Body of pancreas (tissue), 4 donors: ENCODE results near the gene CAMKMT. TPM values are rescaled to one million over a fixed set of nuclear protein-coding genes. Genes with fewer than 3 reads are reported as not detected.

ENCODE experiments used
- ATAC-seq: fragments of 150-250 bp; one replicate; pipeline ENCODE4 v1.9.1; 2016
- DNase-seq, 4 donors: peaks; one replicate each; pipeline ENCODE4 v3.0.0-alpha.2; 2019
- H3K27ac ChIP-seq, 4 donors: fragments of 200-600 bp; sonication (generic); 1 replicate in 3 of 4; 2 replicates in 1 of 4; pipeline versions ENCODE4 v1.5.1 to v1.6.1; 2016 to 2019; ENCODE audit warnings: mild to moderate bottlenecking in 1 of 4, mixed read lengths in 1 of 4, moderate library complexity in 1 of 4
- H3K27me3 ChIP-seq, 2 donors: fragments of 200-600 bp; sonication (generic); one replicate each; pipeline ENCODE4 v1.6.0; 2016; ENCODE audit warnings: mild to moderate bottlenecking in 1 of 2
- H3K36me3 ChIP-seq, 2 donors: fragments of 200-600 bp; sonication (generic); replicated peaks in 1 of 2; 2 replicates each; pipeline ENCODE4 v1.5.1; 2016; ENCODE audit warnings: low read depth in 2 of 2; ENCODE audit not compliant: insufficient read depth in 1 of 2
- H3K4me1 ChIP-seq: fragments of 200-600 bp; sonication (generic); one replicate; pipeline ENCODE4 v1.6.0; 2016
- H3K4me3 ChIP-seq, 2 donors: fragments of 200-600 bp; sonication (generic); 1 replicate in 1 of 2; 2 replicates in 1 of 2; pipeline ENCODE4 v1.5.1; 2016 to 2019
- H3K9me3 ChIP-seq, 3 donors: fragments of 200-600 bp; sonication (generic); 1 replicate in 2 of 3; 2 replicates in 1 of 3; pipeline ENCODE4 v1.5.1; 2016
- POLR2A ChIP-seq, 3 donors: fragments of 450-650 bp; IDR thresholded peaks; one replicate each; pipeline ENCODE4 v1.6.1; 2016; ENCODE audit warnings: antibody characterized with exemption in 3 of 3, mild to moderate bottlenecking in 2 of 3
- WGBS, 2 donors: methylation state at CpG; one replicate each; pipeline ENCODE4 v1.1.5; 2017; 5-methylcytosine and 5-hydroxymethylcytosine counted together
- intact Hi-C: fragments of 100-400 bp; cut with DNase I; formaldehyde crosslinking; loops from one replicate; pipeline ENCODE4 v1.15.1; 2023
- total RNA-seq, 2 donors: library from RNA; depleted of rRNA; stranded (reverse); fragments of >200 nt; gene quantifications; one replicate each; pipeline ENCODE4 v1.1.0, GENCODE V29; 2016
- TF ChIP-seq, protein P1 (sequence below), 7 experiments: fragments of 450-650 bp in 4 of 7; fragments of 200-600 bp in 3 of 7; sonication (generic) in 3 of 7; IDR thresholded peaks; one replicate each; pipeline ENCODE4 v1.5.1; 2016 to 2019; ENCODE audit warnings: antibody characterized with exemption in 7 of 7

CAMKMT gene
- total RNA-seq, 2 donors from 2014 or later = 18.4 to 23.4 TPM

DNA sequence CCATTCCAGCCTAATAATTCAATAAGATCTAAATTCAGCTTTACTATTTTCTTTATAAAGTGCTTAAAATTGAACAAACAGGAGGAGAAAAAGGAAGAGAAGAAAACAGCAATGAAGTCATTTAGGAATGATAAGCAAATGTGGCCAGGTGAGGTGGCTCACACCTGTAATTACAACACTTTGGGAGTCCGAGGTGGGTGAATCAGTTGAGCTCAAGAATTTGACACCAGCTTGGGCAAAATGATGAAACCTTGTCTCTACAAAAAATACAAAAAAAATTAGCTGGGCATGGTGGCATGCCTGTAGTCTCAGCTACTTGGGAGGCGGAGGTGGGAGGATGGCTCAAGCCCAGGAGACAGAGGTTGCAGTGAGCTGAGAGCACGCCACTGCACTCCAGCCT lies 129.0 kb downstream of the CAMKMT start:
- H3K27ac ChIP-seq = no peak overlapping the region
- ATAC-seq (no peak), DNase-seq (no peak)
- no peaks in the 10 kb centered on the region for H3K9me3 ChIP-seq
- no peaks in the 10 kb centered on the region for H3K27me3 ChIP-seq
- intact Hi-C loops = no loop called here
- no peak overlapping the region for H3K4me3 ChIP-seq
- peaks cover 0 to 2% of the 10 kb centered on the region in 2 donors for H3K36me3 ChIP-seq
- WGBS, 2 donors = 98 to 99% methylated on average over 3 of the region's 3 CpGs
- H3K4me1 ChIP-seq = no peaks in the 10 kb centered on the region
- TF ChIP-seq POLR2A (IDR thresholded peaks at IDR 0.05) = no peak

- H3K27me3 ChIP-seq = no peaks in the 10 kb centered on the region
- ATAC-seq (no peak), DNase-seq (no peak)
- WGBS, 2 donors = 99 to 100% methylated on average over 2 of the region's 2 CpGs
- TF ChIP-seq, protein P1, sequence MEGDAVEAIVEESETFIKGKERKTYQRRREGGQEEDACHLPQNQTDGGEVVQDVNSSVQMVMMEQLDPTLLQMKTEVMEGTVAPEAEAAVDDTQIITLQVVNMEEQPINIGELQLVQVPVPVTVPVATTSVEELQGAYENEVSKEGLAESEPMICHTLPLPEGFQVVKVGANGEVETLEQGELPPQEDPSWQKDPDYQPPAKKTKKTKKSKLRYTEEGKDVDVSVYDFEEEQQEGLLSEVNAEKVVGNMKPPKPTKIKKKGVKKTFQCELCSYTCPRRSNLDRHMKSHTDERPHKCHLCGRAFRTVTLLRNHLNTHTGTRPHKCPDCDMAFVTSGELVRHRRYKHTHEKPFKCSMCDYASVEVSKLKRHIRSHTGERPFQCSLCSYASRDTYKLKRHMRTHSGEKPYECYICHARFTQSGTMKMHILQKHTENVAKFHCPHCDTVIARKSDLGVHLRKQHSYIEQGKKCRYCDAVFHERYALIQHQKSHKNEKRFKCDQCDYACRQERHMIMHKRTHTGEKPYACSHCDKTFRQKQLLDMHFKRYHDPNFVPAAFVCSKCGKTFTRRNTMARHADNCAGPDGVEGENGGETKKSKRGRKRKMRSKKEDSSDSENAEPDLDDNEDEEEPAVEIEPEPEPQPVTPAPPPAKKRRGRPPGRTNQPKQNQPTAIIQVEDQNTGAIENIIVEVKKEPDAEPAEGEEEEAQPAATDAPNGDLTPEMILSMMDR (IDR thresholded peaks at IDR 0.05) = no peak
- no peak for TF ChIP-seq POLR2A (IDR thresholded peaks at IDR 0.05)
- H3K4me3 ChIP-seq = no peak overlapping the region
- peaks cover 0 to 2% of the 10 kb centered on the region in 2 donors for H3K36me3 ChIP-seq
- no peak overlapping the region for H3K27ac ChIP-seq
- H3K4me1 ChIP-seq = no peaks in the 10 kb centered on the region
- intact Hi-C loops = no loop called here
- no peaks in the 10 kb centered on the region for H3K9me3 ChIP-seq
These were observed 132.3 kb downstream of the CAMKMT start for GRCh38 chr2:44494006-44494405.

DNA sequence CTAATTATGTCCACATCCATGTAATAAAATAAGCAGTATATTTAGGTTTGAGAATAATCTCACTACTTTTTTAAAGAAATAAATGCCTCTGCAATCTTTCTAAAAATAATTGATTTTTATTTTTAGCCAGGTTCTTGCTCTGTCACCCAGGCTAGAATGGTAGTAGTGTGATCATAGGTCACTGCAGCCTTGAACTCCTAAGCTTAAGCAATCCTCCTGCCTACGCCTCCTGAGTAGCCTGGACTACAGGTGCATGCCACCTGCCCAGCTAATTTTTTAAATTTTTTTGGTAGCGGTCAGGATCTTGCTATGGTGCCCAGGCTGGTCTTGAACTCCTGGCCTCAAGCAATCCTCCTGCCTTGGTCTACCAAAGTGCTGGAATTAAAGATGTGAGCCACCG lies 133.3 kb downstream of the CAMKMT start:
- WGBS, 2 donors = 95% methylated on average over 3 of the region's 3 CpGs
- Histone ChIP-seq H3K36me3 (peaks cover 0 to 2% of the 10 kb centered on the region in 2 donors), H3K27ac (no peak overlapping the region), H3K27me3 (no peaks in the 10 kb centered on the region), H3K4me1 (no peaks in the 10 kb centered on the region), H3K9me3 (no peaks in the 10 kb centered on the region), H3K4me3 (no peak overlapping the region)
- intact Hi-C loops = no loop called here
- ATAC-seq = no peak
- no peak for TF ChIP-seq POLR2A (IDR thresholded peaks at IDR 0.05)
- TF ChIP-seq, protein P1 (IDR thresholded peaks at IDR 0.05) = no peak
- no peak for DNase-seq

DNA sequence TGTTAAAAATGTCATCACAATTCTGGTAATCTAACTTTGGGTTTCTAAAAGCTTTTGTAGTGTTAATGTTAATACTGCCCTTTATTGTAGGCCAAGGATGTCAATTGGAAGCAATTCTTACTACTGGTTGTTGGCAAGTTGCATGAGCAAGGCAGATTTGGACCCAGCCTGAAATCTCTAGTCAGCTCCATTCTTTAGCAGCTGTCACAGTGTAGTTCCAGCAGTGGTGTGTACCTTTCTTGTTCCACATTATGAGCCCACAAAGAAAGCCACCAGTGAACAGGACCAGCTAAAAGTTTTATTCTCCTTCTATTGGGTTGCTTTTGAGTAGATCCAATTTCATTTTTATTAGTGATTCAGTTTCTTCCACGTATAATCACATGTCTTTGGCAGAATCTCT lies 133.8 kb downstream of the CAMKMT start:
- H3K36me3 ChIP-seq = peaks cover 0 to 2% of the 10 kb centered on the region in 2 donors
- no peak for DNase-seq
- no peak overlapping the region for H3K27ac ChIP-seq
- no peak for TF ChIP-seq POLR2A (IDR thresholded peaks at IDR 0.05)
- TF ChIP-seq, protein P1 (IDR thresholded peaks at IDR 0.05) = no peak
- ATAC-seq = no peak
- H3K4me3 ChIP-seq = no peak overlapping the region
- H3K4me1 ChIP-seq = no peaks in the 10 kb centered on the region
- H3K9me3 ChIP-seq = no peaks in the 10 kb centered on the region
- H3K27me3 ChIP-seq = no peaks in the 10 kb centered on the region
- 84 to 89% methylated on average over 1 of the region's 1 CpG for WGBS, 2 donors
- intact Hi-C loops = no loop called here

DNA sequence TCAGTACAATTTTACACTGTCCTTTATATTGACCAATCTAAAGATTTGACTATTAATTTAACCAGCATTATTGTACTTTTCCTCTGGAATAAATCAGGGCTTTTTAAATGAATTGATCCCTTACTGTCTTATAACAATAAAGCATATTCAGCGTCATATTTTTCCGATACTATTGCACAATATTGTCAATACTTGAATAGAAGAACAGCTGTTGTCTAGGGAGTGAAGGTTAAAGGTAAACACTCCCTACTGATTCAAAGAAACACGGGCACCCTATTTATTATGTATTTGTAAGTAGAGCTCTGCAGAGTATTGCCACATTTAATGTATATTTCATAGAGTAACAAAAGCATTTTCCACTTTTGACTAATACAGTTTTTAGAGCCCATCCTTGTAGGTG lies 134.4 kb downstream of the CAMKMT start:
- Histone ChIP-seq H3K27me3 (no peaks in the 10 kb centered on the region), H3K9me3 (no peaks in the 10 kb centered on the region), H3K27ac (no peak overlapping the region), H3K4me3 (no peak overlapping the region), H3K4me1 (no peaks in the 10 kb centered on the region), H3K36me3 (peaks cover 0 to 2% of the 10 kb centered on the region in 2 donors)
- ATAC-seq (no peak), DNase-seq (no peak)
- TF ChIP-seq POLR2A (IDR thresholded peaks at IDR 0.05) = no peak
- TF ChIP-seq, protein P1 (IDR thresholded peaks at IDR 0.05) = no peak
- 70 to 79% methylated on average over 3 of the region's 3 CpGs for WGBS, 2 donors
- intact Hi-C loops = no loop called here
